Erythroblast (primary cell): Measurements from ENCODE around the gene HNRNPUL1.

Source experiments
- GATA1 ChIP-seq: IDR thresholded peaks from 2 replicates; pipeline ENCODE4 v1.6.1; 2011; ENCODE audit warnings: low read depth, mild to moderate bottlenecking, control low read depth, low read length, moderate library complexity
- POLR2A ChIP-seq: IDR thresholded peaks from 2 replicates; pipeline ENCODE4 v1.6.1; 2011; ENCODE audit warnings: mild to moderate bottlenecking, low read length

- no peak for TF ChIP-seq POLR2A
- TF ChIP-seq GATA1, result no peak
Measured at GRCh38 chr19:41320568-41320967, 56.4 kb downstream of the HNRNPUL1 start.
